ENCODE results near the gene DLG2. TPM values are rescaled to one million over a fixed set of nuclear protein-coding genes. Genes with fewer than 3 reads are reported as not detected.

The DLG2 gene
- total RNA-seq, 1 donor, result 3.0 TPM

DNA sequence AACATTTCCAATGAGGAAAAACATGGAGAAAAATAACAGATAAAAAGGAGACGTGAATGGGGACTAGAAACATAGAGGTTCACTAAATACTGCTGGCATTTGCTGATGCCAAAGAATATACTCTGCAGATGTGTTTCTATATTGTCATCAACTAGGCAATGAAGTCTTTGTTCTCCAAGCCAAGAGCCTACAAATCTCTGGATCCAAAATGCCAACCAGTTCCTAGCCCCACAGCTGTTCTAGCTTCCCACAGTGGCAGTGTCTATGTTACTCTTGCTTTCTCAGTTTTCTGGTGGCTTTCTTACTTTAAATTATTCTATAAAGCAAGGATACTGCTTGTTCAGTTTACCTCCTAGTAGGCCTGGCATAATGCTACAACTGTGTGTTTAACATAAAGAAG is 1363.1 kb downstream of the DLG2 start:
- no peak for DNase-seq (ENCODE audit: low read depth)
- no peak overlapping the region for H3K4me3 ChIP-seq (ENCODE audit: low read depth, low read length)
- TF ChIP-seq CTCF (IDR thresholded peaks at IDR 0.05; ENCODE audit: insufficient read depth, low read length), result no peak

DNA sequence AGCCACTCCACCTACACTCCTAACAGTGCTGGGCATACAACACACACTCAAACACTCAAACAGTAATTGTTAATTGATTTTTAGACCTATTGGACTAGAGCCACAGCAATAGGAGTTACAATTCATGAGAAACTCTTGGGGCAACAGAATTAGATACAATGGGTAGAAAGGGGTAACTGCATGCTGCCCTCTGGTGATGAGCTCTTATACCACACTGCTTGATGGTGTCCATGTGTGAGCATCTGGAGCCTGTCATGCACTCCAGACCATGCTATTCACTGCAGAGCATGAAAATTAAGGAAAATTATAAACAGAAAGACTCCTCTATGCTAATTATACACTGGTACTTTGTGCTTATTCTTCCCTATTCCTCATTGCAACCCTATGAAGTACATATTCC is 1365.4 kb downstream of the DLG2 start:
- no peak for DNase-seq (ENCODE audit: low read depth)
- H3K4me3 ChIP-seq (ENCODE audit: low read depth, low read length), result no peak overlapping the region
- no peak for TF ChIP-seq CTCF (IDR thresholded peaks at IDR 0.05; ENCODE audit: insufficient read depth, low read length)

- H3K4me3 ChIP-seq (ENCODE audit: low read depth, low read length), result no peak overlapping the region
- no peak for DNase-seq (ENCODE audit: low read depth)
- no peak for TF ChIP-seq CTCF (IDR thresholded peaks at IDR 0.05; ENCODE audit: insufficient read depth, low read length)
Observed at GRCh38 chr11:84260862-84261261, 1366.3 kb downstream of the DLG2 start.

GRCh38 chr11:84256618-84257017 is 1370.5 kb downstream of the DLG2 start:
- no peak for TF ChIP-seq CTCF (IDR thresholded peaks at IDR 0.05; ENCODE audit: insufficient read depth, low read length)
- no peak overlapping the region for H3K4me3 ChIP-seq (ENCODE audit: low read depth, low read length)
- DNase-seq (ENCODE audit: low read depth), result no peak

GRCh38 chr11:84255483-84255882 is 1371.7 kb downstream of the DLG2 start:
- DNase-seq (ENCODE audit: low read depth), result no peak
- no peak overlapping the region for H3K4me3 ChIP-seq (ENCODE audit: low read depth, low read length)
- TF ChIP-seq CTCF (IDR thresholded peaks at IDR 0.05; ENCODE audit: insufficient read depth, low read length), result no peak

- TF ChIP-seq CTCF (IDR thresholded peaks at IDR 0.05; ENCODE audit: insufficient read depth, low read length), result no peak
- no peak overlapping the region for H3K4me3 ChIP-seq (ENCODE audit: low read depth, low read length)
- no peak for DNase-seq (ENCODE audit: low read depth)
Observed at GRCh38 chr11:84250834-84251613, 1376.1 kb downstream of the DLG2 start.
